HEK293 (cell line): Measurements from ENCODE around the gene LIPH.

Experiments
- CTCF ChIA-PET: fragments of 350-600 bp; formaldehyde crosslinking; extraction: SDS; loops from one replicate; lab custom pipeline; 2021; ENCODE audit warnings: antibody characterized with exemption; lab: Yijun Ruan, JAX
- POLR2A ChIA-PET: fragments of 300-600 bp; formaldehyde crosslinking; extraction: SDS; loops from one replicate; lab custom pipeline; 2020; ENCODE audit warnings: antibody characterized with exemption, inconsistent platforms; lab: Yijun Ruan, JAX
- H3K27ac ChIP-seq: fragments of 200-500 bp; sonication (Bioruptor generic); 2 replicates; pipeline ENCODE4 v1.5.1; 2014; ENCODE audit warnings: low read depth, low read length, control low read depth, inconsistent platforms; ENCODE audit errors: extremely low read depth
- H3K36me3 ChIP-seq, 2 experiments: fragments of 200-500 bp in 1 of 2; sonication (Bioruptor generic) in 1 of 2; 1 replicate in 1 of 2; 2 replicates in 1 of 2; pipeline ENCODE4 v1.5.1; 2014 to 2017; ENCODE audit warnings: inconsistent platforms in 2 of 2, low read length in 2 of 2; ENCODE audit not compliant: control insufficient read depth in 2 of 2, insufficient read depth in 1 of 2
- H3K4me1 ChIP-seq: fragments of 200-500 bp; sonication (Bioruptor generic); 2 replicates; pipeline ENCODE4 v1.5.1; 2014; ENCODE audit warnings: mild to moderate bottlenecking, low read length, inconsistent platforms; ENCODE audit not compliant: control insufficient read depth, insufficient read depth
- H3K4me3 ChIP-seq: 2 replicates; pipeline ENCODE4 v1.5.1; 2011; ENCODE audit warnings: low read depth, mild to moderate bottlenecking, control low read depth, low read length, moderate library complexity
- H3K9me3 ChIP-seq: fragments of 200-500 bp; sonication (Bioruptor generic); 2 replicates; pipeline ENCODE4 v1.5.1; 2014; ENCODE audit warnings: low read depth, low read length, inconsistent platforms; ENCODE audit not compliant: control insufficient read depth, insufficient read depth
- BCL6B ChIP-seq: fragments of 450-650 bp; formaldehyde crosslinking; IDR thresholded peaks from 2 replicates; pipeline ENCODE4 v1.5.1; 2017; ENCODE audit warnings: missing biosample characterization, missing genetic modification characterization
- FEZF1 ChIP-seq: fragments of 450-650 bp; formaldehyde crosslinking; IDR thresholded peaks from 2 replicates; pipeline ENCODE4 v1.5.1; 2016; ENCODE audit warnings: missing biosample characterization, missing genetic modification characterization
- GLIS2 ChIP-seq: fragments of 450-650 bp; formaldehyde crosslinking; IDR thresholded peaks from 2 replicates; pipeline ENCODE4 v1.5.1; 2016; ENCODE audit warnings: missing biosample characterization, missing genetic modification characterization
- KLF8 ChIP-seq: fragments of 450-650 bp; formaldehyde crosslinking; IDR thresholded peaks from 2 replicates; pipeline ENCODE4 v1.5.1; 2016; ENCODE audit warnings: missing biosample characterization, missing genetic modification characterization
- KLF9 ChIP-seq: fragments of 450-650 bp; formaldehyde crosslinking; IDR thresholded peaks from 2 replicates; pipeline ENCODE4 v1.5.1; 2016; ENCODE audit warnings: missing biosample characterization, missing genetic modification characterization, low read depth
- OSR2 ChIP-seq: fragments of 450-650 bp; formaldehyde crosslinking; IDR thresholded peaks from 2 replicates; pipeline ENCODE4 v1.5.1; 2016; ENCODE audit warnings: missing biosample characterization, missing genetic modification characterization
- PBX3 ChIP-seq: sonication (generic); formaldehyde crosslinking; IDR thresholded peaks from 2 replicates; pipeline ENCODE4 v1.8.1; 2022; ENCODE audit warnings: mild to moderate bottlenecking, moderate library complexity, missing genetic modification reagents
- SCRT1 ChIP-seq: fragments of 450-650 bp; formaldehyde crosslinking; IDR thresholded peaks from 2 replicates; pipeline ENCODE4 v1.5.1; 2016; ENCODE audit warnings: missing biosample characterization, missing genetic modification characterization, borderline replicate concordance
- SP2 ChIP-seq: fragments of 450-650 bp; formaldehyde crosslinking; IDR thresholded peaks from 2 replicates; pipeline ENCODE4 v1.5.1; 2016; ENCODE audit warnings: missing biosample characterization, missing genetic modification characterization
- ZBTB10 ChIP-seq: fragments of 450-650 bp; formaldehyde crosslinking; IDR thresholded peaks from 2 replicates; pipeline ENCODE4 v1.5.1; 2016; ENCODE audit warnings: missing biosample characterization, missing genetic modification characterization
- ZBTB26 ChIP-seq: fragments of 450-650 bp; formaldehyde crosslinking; optimal IDR thresholded peaks from 2 replicates; pipeline ENCODE3; 2016; ENCODE audit warnings: missing biosample characterization, mild to moderate bottlenecking, missing genetic modification characterization
- ZFP41 ChIP-seq: fragments of 450-650 bp; formaldehyde crosslinking; IDR thresholded peaks from 2 replicates; pipeline ENCODE4 v1.5.1; 2016; ENCODE audit warnings: missing biosample characterization, missing genetic modification characterization, borderline replicate concordance
- ZNF10 ChIP-seq: fragments of 450-650 bp; formaldehyde crosslinking; IDR thresholded peaks from 2 replicates; pipeline ENCODE4 v1.5.1; 2017; ENCODE audit warnings: missing biosample characterization, missing genetic modification characterization
- ZNF133 ChIP-seq: fragments of 450-650 bp; formaldehyde crosslinking; IDR thresholded peaks from 2 replicates; pipeline ENCODE4 v1.5.1; 2016; ENCODE audit warnings: missing biosample characterization, missing genetic modification characterization
- ZNF140 ChIP-seq: fragments of 450-650 bp; formaldehyde crosslinking; IDR thresholded peaks from 2 replicates; pipeline ENCODE4 v1.5.1; 2016; ENCODE audit warnings: missing biosample characterization, missing genetic modification characterization
- ZNF184 ChIP-seq: fragments of 450-650 bp; IDR thresholded peaks from 2 replicates; pipeline ENCODE4 v1.5.1; 2018; ENCODE audit warnings: missing biosample characterization, mild to moderate bottlenecking, missing genetic modification characterization
- ZNF221 ChIP-seq: fragments of 450-650 bp; formaldehyde crosslinking; IDR thresholded peaks from 2 replicates; pipeline ENCODE4 v1.5.1; 2017; ENCODE audit warnings: missing biosample characterization, missing genetic modification characterization, borderline replicate concordance
- ZNF274 ChIP-seq, 2 experiments: fragments of 200-500 bp in 1 of 2; fragments of 450-650 bp in 1 of 2; sonication (Bioruptor generic) in 1 of 2; formaldehyde crosslinking in 1 of 2; IDR thresholded peaks; 2 replicates each; pipeline versions ENCODE4 v1.5.1 to v1.6.1; 2014 to 2016; ENCODE audit warnings: borderline replicate concordance in 1 of 2, inconsistent platforms in 1 of 2, low read length in 1 of 2, missing biosample characterization in 1 of 2, missing genetic modification characterization in 1 of 2
- ZNF366 ChIP-seq: fragments of 450-650 bp; formaldehyde crosslinking; conservative IDR thresholded peaks from 2 replicates; pipeline ENCODE4 v1.5.1; 2016; ENCODE audit warnings: missing biosample characterization, missing genetic modification characterization
- ZNF394 ChIP-seq: fragments of 450-650 bp; formaldehyde crosslinking; IDR thresholded peaks from 2 replicates; pipeline ENCODE4 v1.5.1; 2016; ENCODE audit warnings: missing biosample characterization, missing genetic modification characterization, mild to moderate bottlenecking, moderate library complexity, borderline replicate concordance
- ZNF416 ChIP-seq: fragments of 450-650 bp; formaldehyde crosslinking; IDR thresholded peaks from 2 replicates; pipeline ENCODE4 v1.5.1; 2016; ENCODE audit warnings: missing biosample characterization, missing genetic modification characterization
- ZNF473 ChIP-seq: fragments of 450-650 bp; formaldehyde crosslinking; IDR thresholded peaks from 2 replicates; pipeline ENCODE4 v1.5.1; 2017; ENCODE audit warnings: missing biosample characterization, missing genetic modification characterization
- ZNF596 ChIP-seq: fragments of 450-650 bp; IDR thresholded peaks from 2 replicates; pipeline ENCODE4 v1.5.0; 2018; ENCODE audit warnings: missing biosample characterization, mild to moderate bottlenecking, missing genetic modification characterization, moderate library complexity
- ZNF629 ChIP-seq: fragments of 450-650 bp; formaldehyde crosslinking; IDR thresholded peaks from 2 replicates; pipeline ENCODE4 v1.5.1; 2017; ENCODE audit warnings: missing biosample characterization, missing genetic modification characterization
- ZNF677 ChIP-seq: fragments of 450-650 bp; IDR thresholded peaks from 2 replicates; pipeline ENCODE4 v1.5.0; 2018; ENCODE audit warnings: missing biosample characterization, mild to moderate bottlenecking, missing genetic modification characterization, moderate library complexity
- ZNF701 ChIP-seq: fragments of 450-650 bp; formaldehyde crosslinking; IDR thresholded peaks from 2 replicates; pipeline ENCODE4 v1.5.1; 2016; ENCODE audit warnings: missing biosample characterization, missing genetic modification characterization
- ZNF776 ChIP-seq: fragments of 450-650 bp; formaldehyde crosslinking; IDR thresholded peaks from 2 replicates; pipeline ENCODE4 v1.5.0; 2017; ENCODE audit warnings: missing biosample characterization, missing genetic modification characterization, borderline replicate concordance
- ZNF830 ChIP-seq: fragments of 450-650 bp; IDR thresholded peaks from 2 replicates; pipeline ENCODE4 v1.5.0; 2018; ENCODE audit warnings: missing biosample characterization, missing genetic modification characterization, low read depth, mild to moderate bottlenecking, moderate library complexity

Gene LIPH

GRCh38 chr3:185528532-185528931 lies 23.9 kb downstream of the LIPH start:
- H3K4me1 ChIP-seq, result no peaks in the 10 kb centered on the region
- no peak for TF ChIP-seq ZNF473 (tag by site-specific recombination)
- TF ChIP-seq ZNF416 (tag by site-specific recombination), result no peak
- no peak for TF ChIP-seq ZNF394 (tag by site-specific recombination)
- no peak for TF ChIP-seq SCRT1 (tag by site-specific recombination)
- no peak for TF ChIP-seq ZNF830 (tag by site-specific recombination)
- no peak for TF ChIP-seq ZBTB26
- TF ChIP-seq BCL6B, result no peak
- TF ChIP-seq ZNF677, result no peak
- TF ChIP-seq ZNF221 (tag by site-specific recombination), result no peak
- TF ChIP-seq ZNF133 (tag by site-specific recombination), result no peak
- no peak for TF ChIP-seq ZNF366 (tag by site-specific recombination)
- TF ChIP-seq PBX3 (CRISPR knock-in tag), result no peak
- TF ChIP-seq ZBTB10 (tag by site-specific recombination), result no peak
- TF ChIP-seq, all 188 proteins: peak for 0
- no peak overlapping the region for H3K4me3 ChIP-seq
- ChIA-PET POLR2A (no interaction called here), CTCF (no interaction called here)
- no peaks in the 10 kb centered on the region for H3K9me3 ChIP-seq
- H3K36me3 ChIP-seq, result no peaks in the 10 kb centered on the region
- no peak overlapping the region for H3K27ac ChIP-seq

- no peaks in the 10 kb centered on the region for H3K9me3 ChIP-seq
- ChIA-PET POLR2A (no interaction called here), CTCF (interaction anchor here (0.6 kb wide), 1 partner anchor 24 kb away, joined by 3 read pairs; no protein-coding TSS in a partner anchor)
- H3K36me3 ChIP-seq, result no peaks in the 10 kb centered on the region
- no peak overlapping the region for H3K4me3 ChIP-seq
- H3K27ac ChIP-seq, result no peak overlapping the region
- H3K4me1 ChIP-seq, result no peaks in the 10 kb centered on the region
- TF ChIP-seq ZNF184 (tag by site-specific recombination) (no peak), SP2 (tag by site-specific recombination) (no peak), ZNF776 (no peak), KLF8 (tag by site-specific recombination) (0 out of 2 replicates have a peak, but pooled peaks have one; percentile 39), ZNF596 (tag by site-specific recombination) (no peak), KLF9 (no peak), FEZF1 (tag by site-specific recombination) (peak; percentile 62), GLIS2 (tag by site-specific recombination) (no peak), ZNF10 (tag by site-specific recombination) (peak; percentile 45; the same call in 1 of the 2 replicates), ZNF830 (tag by site-specific recombination) (no peak), OSR2 (tag by site-specific recombination) (0 out of 2 replicates have a peak, but pooled peaks have one; percentile 23), ZNF629 (peak; percentile 79), ZNF701 (tag by site-specific recombination) (no peak), ZFP41 (tag by site-specific recombination) (no peak), ZNF274 (IDR thresholded peaks at IDR 0.05; ENCODE audit: low read length) (no peak), ZNF274 (tag by site-specific recombination; IDR thresholded peaks at IDR 0.05; ENCODE audit: borderline replicate concordance) (no peak), ZNF140 (tag by site-specific recombination) (no peak)
Measured at GRCh38 chr3:185527364-185527763, 25.0 kb downstream of the LIPH start.
